PC-9 (cell line): ENCODE data around the gene RNF223. TPM values are rescaled to one million over a fixed set of nuclear protein-coding genes. Genes with fewer than 3 reads are reported as not detected.

Experiments
- BruUV-seq: library from RNA; stranded (reverse); fragments of 400-500 nt; replicated peaks from 2 replicates; lab custom pipeline; 2021; lab: Mats Ljungman, UMichigan
- CTCF ChIA-PET: fragments of 300-600 bp; sonication (Branson Sonifier 250); formaldehyde crosslinking; loops from one replicate; lab custom pipeline; 2022; ENCODE audit warnings: antibody characterized with exemption; lab: Charles Lee
- POLR2A ChIA-PET: fragments of 300-600 bp; sonication (Branson Sonifier 250); formaldehyde crosslinking; loops from one replicate; lab custom pipeline; 2022; ENCODE audit warnings: antibody characterized with exemption; ENCODE audit not compliant: unreplicated experiment; lab: Charles Lee
- DNase-seq, 2 experiments: peaks; one replicate each; pipeline versions ENCODE4 v3.0.0 to v3.0.0-alpha.2; 2015 to 2022; ENCODE audit warnings: mixed read lengths in 1 of 2
- H2AFZ ChIP-seq: fragments of 200-600 bp; sonication (generic); 2 replicates; pipeline ENCODE4 v1.8.1; 2017; ENCODE audit warnings: antibody characterized with exemption
- H3F3A ChIP-seq: fragments of 200-600 bp; sonication (generic); 2 replicates; pipeline ENCODE4 v1.8.1; 2017; ENCODE audit warnings: antibody characterized with exemption, mild to moderate bottlenecking, low read depth; ENCODE audit not compliant: insufficient read depth
- H3K27ac ChIP-seq: fragments of 200-600 bp; sonication (generic); 2 replicates; pipeline ENCODE4 v1.6.1; 2016; ENCODE audit warnings: mixed run types
- H3K27me3 ChIP-seq: fragments of 200-600 bp; sonication (generic); 2 replicates; pipeline ENCODE4 v1.6.1; 2016; ENCODE audit warnings: low read depth, mixed run types; ENCODE audit not compliant: insufficient read depth
- H3K36me3 ChIP-seq: fragments of 200-600 bp; sonication (generic); 2 replicates; pipeline ENCODE4 v1.6.1; 2016; ENCODE audit warnings: low read depth, mixed run types
- H3K4me1 ChIP-seq: fragments of 200-600 bp; sonication (generic); replicated peaks from 2 replicates; pipeline ENCODE4 v1.6.1; 2016; ENCODE audit warnings: mixed run types; ENCODE audit not compliant: insufficient read depth
- H3K4me2 ChIP-seq: fragments of 200-600 bp; sonication (generic); 2 replicates; pipeline ENCODE4 v1.6.1; 2017; ENCODE audit warnings: mixed run types
- H3K4me3 ChIP-seq: fragments of 200-600 bp; sonication (generic); 2 replicates; pipeline ENCODE4 v1.6.1; 2016; ENCODE audit warnings: mixed run types
- H3K79me2 ChIP-seq: fragments of 200-600 bp; sonication (generic); 2 replicates; pipeline ENCODE4 v1.6.1; 2017; ENCODE audit warnings: low read depth, mixed run types
- H3K9me2 ChIP-seq: fragments of 200-600 bp; sonication (generic); 2 replicates; pipeline ENCODE4 v1.8.1; 2017; ENCODE audit warnings: mild to moderate bottlenecking; ENCODE audit not compliant: insufficient read depth
- H3K9me3 ChIP-seq: fragments of 200-600 bp; sonication (generic); 2 replicates; pipeline ENCODE4 v1.8.1; 2016; ENCODE audit warnings: low read depth; ENCODE audit not compliant: insufficient read depth
- H4K20me1 ChIP-seq: fragments of 200-600 bp; sonication (generic); 2 replicates; pipeline ENCODE4 v1.8.1; 2017; ENCODE audit not compliant: insufficient read depth
- CTCF ChIP-seq: fragments of 200-600 bp; sonication (generic); conservative IDR thresholded peaks from 2 replicates; pipeline ENCODE4 v1.6.1; 2017; ENCODE audit warnings: mixed run types, antibody characterized with exemption, mild to moderate bottlenecking, moderate library complexity
- EZH2 ChIP-seq: fragments of 200-600 bp; sonication (generic); IDR thresholded peaks from 2 replicates; pipeline ENCODE4 v1.8.0; 2017; ENCODE audit warnings: antibody characterized with exemption, low read depth
- intact Hi-C: fragments of 100-400 bp; cut with micrococcal nuclease; formaldehyde crosslinking; loops from one replicate; pipeline ENCODE4 v1.10.0; 2022; ENCODE audit not compliant: unreplicated experiment
- total RNA-seq: library from RNA; stranded (reverse); gene quantifications from 2 replicates; pipeline ENCODE4 v1.2.3, GENCODE V29; 2021

The RNF223 gene
- total RNA-seq, 1 experiment from 2014 or later = 3.6 TPM

- Histone ChIP-seq H3K4me1 (no peaks in the 10 kb centered on the region), H3K27me3 (no peaks in the 10 kb centered on the region), H2AFZ (no peak overlapping the region), H3K27ac (no peak overlapping the region), H3K9me3 (no peaks in the 10 kb centered on the region), H3F3A (peaks cover 9% of the 10 kb centered on the region; the same call in 1 of the 2 replicates), H3K4me2 (no peak overlapping the region), H3K4me3 (no peak overlapping the region), H4K20me1 (peaks cover 56% of the 10 kb centered on the region), H3K79me2 (no peaks in the 10 kb centered on the region), H3K9me2 (no peaks in the 10 kb centered on the region), H3K36me3 (no peaks in the 10 kb centered on the region)
- CTCF ChIA-PET = no interaction called here
- no peak for DNase-seq
- TF ChIP-seq EZH2 = no peak
- no peak for TF ChIP-seq CTCF
- intact Hi-C loops = no loop called here
- POLR2A ChIA-PET = no interaction called here
- BruUV-seq = no TSS peak
Measured at GRCh38 chr1:1035291-1035943, 38.7 kb downstream of the RNF223 start.

GRCh38 chr1:1034439-1034781, 39.7 kb downstream of the RNF223 start:
- Histone ChIP-seq H3K27ac (no peak overlapping the region), H3K79me2 (no peaks in the 10 kb centered on the region), H4K20me1 (peaks cover 46% of the 10 kb centered on the region), H3K4me2 (no peak overlapping the region), H3F3A (peaks cover 9% of the 10 kb centered on the region; the same call in 1 of the 2 replicates), H3K36me3 (no peaks in the 10 kb centered on the region), H3K27me3 (no peaks in the 10 kb centered on the region), H3K4me1 (no peaks in the 10 kb centered on the region), H2AFZ (no peak overlapping the region), H3K9me2 (no peaks in the 10 kb centered on the region), H3K9me3 (no peaks in the 10 kb centered on the region), H3K4me3 (no peak overlapping the region)
- DNase-seq = no peak
- ChIA-PET POLR2A (no interaction called here), CTCF (no interaction called here)
- intact Hi-C loops = no loop called here
- BruUV-seq = no TSS peak
- TF ChIP-seq CTCF (no peak), EZH2 (no peak)

GRCh38 chr1:1033731-1034438, 40.2 kb downstream of the RNF223 start:
- H3K4me3 ChIP-seq = no peak overlapping the region
- no peaks in the 10 kb centered on the region for H3K9me2 ChIP-seq
- ChIA-PET POLR2A (no interaction called here), CTCF (no interaction called here)
- no peaks in the 10 kb centered on the region for H3K36me3 ChIP-seq
- TF ChIP-seq CTCF (no peak), EZH2 (no peak)
- DNase-seq = no peak
- H3F3A ChIP-seq = peaks cover 9% of the 10 kb centered on the region; the same call in 1 of the 2 replicates
- no peaks in the 10 kb centered on the region for H3K27me3 ChIP-seq
- H3K4me2 ChIP-seq = no peak overlapping the region
- no peaks in the 10 kb centered on the region for H3K79me2 ChIP-seq
- H4K20me1 ChIP-seq = peaks cover 42% of the 10 kb centered on the region
- no peaks in the 10 kb centered on the region for H3K4me1 ChIP-seq
- H3K9me3 ChIP-seq = no peaks in the 10 kb centered on the region
- BruUV-seq = no TSS peak
- no peak overlapping the region for H2AFZ ChIP-seq
- no peak overlapping the region for H3K27ac ChIP-seq
- intact Hi-C loops = no loop called here
